HG03354 (cell line): ENCODE data around the gene FBXO48.

Experiments
- ATAC-seq: cut with Tn5 transposase; IDR thresholded peaks from one replicate; pipeline ENCODE4 v1.9.1; 2021; ENCODE audit warnings: mild to moderate bottlenecking; ENCODE audit not compliant: unreplicated experiment, poor library complexity, severe bottlenecking

Gene FBXO48

DNA sequence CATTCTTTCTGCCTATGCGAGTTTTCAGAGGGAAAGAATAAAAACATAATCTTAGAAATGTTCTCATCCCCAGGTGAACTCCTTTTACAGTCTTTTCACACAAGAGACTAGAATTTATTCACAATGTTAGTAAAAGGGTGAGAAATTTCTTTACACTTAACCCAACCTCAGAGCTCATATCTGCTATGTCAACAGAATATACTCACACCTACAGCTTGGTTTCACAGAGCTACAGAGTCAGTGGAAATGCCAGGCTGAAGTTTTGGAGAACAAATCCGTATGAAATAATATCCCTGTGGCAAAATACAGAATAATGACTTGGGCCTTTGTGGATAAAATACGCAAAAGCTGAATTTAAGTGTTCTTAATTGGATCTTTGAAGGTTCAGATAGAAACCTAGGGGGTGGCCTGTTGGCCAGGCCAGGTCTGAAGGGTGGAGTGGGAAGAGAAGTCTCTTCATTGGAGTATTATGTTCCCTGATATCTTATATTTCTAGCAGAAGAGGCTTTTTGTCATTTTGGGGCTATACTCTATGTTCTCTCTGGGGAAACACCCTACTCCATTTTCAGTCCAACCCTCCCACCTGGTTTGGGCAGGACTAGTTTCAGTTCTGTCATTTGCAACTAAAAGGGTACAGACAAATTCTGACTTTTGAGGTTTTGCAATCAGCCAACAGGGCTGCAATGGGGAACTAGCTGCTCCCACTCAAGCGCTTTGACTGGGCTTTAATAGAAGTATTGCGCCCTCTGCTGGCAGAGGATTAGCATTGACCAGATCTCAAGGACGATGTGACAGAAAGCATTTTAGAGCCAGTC, 25.7 kb downstream of the FBXO48 start:
- peak; percentile 99 for ATAC-seq

DNA sequence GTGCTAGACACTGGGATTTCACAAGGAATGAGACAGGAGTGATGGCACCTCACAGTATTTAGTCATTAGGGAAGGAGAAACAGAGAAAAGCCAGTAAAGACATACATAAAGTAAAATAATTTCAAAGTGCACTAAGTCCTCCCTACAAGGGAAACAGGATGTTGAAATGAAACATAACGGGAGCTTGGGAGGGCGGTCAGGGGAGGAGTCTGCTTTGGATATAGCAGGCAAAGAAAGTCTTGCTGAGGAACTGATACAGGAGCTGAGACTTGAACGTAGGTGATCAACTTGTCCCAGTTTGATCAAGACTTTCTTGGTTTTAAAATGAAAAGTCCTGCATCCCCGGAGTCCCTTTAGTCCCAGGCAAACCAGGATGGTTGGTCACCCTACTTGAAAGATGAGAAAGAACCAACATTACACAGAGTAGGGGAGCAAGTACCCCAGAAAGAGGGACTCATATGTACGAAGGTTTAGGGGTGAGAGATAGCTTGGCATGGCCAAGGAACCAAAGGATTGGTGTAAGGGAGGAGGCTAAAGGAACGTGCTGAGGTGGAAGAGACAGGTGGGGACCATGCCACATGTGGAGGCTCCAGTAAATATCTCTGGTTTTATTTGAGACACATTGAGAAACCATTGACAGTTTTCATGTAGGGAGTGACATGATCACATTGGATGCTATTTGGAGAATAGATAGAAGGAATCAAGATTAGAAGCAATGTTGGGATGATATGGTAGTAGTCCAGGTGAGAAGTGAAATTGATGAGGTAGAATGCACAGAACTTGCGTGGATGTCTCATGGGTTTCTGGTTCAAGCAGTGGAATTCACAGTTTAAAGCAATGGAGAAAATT, 28.4 kb downstream of the FBXO48 start:
- no peak for ATAC-seq

DNA sequence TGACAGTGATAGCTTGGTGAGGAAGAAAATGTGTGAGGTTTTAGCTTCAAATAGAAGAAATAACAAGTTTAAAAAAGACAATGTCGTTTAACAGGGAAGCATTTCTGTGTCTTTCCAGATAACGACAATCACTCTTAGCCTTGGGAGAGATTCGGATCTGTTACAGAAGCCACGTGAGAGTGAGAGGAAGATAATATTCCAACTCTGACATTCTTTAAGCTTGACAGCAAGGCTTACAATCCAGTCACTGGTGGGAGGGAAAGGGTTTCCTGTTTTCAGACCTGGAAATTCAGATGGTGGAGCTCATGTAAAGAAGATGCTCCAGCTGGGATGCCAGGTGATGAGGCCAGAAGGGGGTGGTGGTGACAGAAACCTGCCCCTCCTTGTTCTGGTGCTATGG, 30.8 kb downstream of the FBXO48 start:
- no peak for ATAC-seq

GRCh38 chr2:68435615-68436014, 31.5 kb downstream of the FBXO48 start:
- ATAC-seq: no peak

- ATAC-seq: no peak
These were observed 32.1 kb downstream of the FBXO48 start for GRCh38 chr2:68434981-68435380.

- no peak for ATAC-seq
These were observed 34.1 kb downstream of the FBXO48 start for GRCh38 chr2:68432696-68433658.

DNA sequence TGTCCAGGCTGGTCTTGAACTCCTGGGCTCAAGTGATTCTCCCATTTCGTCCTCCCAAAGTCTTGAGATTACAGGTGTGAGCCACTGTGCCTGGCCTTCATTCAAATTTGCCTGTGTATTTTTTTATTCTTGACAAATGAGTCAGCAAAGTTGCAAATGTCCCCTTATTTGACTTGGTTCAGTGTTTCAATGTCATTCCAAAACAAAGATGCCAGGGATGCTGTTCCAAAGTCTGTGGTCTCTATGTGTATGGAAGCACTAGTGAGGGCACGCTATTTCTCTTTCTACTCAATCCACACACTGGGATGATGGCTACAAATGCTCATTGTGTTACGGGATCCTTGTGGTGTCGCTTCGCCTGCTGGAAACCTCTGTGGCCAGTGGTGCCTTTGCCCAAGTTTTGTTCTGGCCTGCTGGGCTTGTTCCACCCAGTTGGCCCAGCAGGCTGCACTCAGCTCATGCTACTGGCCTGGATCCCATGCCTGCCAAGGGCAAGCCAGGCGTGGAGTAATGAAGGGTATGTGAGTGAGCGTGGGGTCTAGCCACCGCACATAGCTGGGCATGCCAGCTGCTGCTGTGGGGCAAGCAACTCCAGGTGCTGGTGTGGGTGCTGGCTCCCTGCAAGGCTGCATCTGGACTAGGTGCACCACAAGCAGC, 35.6 kb downstream of the FBXO48 start:
- no peak for ATAC-seq

DNA sequence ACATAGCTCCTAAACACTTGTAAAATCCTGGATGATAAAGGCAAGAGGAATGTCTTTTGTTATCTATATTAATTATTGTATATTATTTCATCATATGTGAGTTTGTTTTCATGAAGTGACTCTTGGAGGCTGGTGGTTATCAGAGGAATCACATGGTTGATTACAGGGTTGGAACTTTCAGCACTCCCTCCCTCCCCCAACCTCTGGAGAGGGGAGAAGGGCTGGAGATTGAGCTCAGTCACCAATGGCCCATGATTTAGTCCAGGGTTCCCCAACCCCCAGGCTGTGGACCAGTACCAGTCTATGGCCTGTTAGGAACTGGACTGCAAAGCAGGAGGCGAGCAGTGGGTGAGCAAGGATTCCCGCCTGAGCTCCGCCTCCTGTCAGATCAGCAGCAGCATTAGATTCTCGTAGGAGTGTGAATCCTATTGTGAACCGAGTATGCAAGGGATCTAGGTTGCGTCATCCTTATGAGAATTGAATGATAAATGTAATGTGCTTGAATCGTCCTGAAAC, 37.7 kb downstream of the FBXO48 start:
- no peak for ATAC-seq

- ATAC-seq: no peak
These were observed 38.3 kb downstream of the FBXO48 start for GRCh38 chr2:68428746-68429145.

- no peak for ATAC-seq
These were observed 39.0 kb downstream of the FBXO48 start for GRCh38 chr2:68428126-68428525.

DNA sequence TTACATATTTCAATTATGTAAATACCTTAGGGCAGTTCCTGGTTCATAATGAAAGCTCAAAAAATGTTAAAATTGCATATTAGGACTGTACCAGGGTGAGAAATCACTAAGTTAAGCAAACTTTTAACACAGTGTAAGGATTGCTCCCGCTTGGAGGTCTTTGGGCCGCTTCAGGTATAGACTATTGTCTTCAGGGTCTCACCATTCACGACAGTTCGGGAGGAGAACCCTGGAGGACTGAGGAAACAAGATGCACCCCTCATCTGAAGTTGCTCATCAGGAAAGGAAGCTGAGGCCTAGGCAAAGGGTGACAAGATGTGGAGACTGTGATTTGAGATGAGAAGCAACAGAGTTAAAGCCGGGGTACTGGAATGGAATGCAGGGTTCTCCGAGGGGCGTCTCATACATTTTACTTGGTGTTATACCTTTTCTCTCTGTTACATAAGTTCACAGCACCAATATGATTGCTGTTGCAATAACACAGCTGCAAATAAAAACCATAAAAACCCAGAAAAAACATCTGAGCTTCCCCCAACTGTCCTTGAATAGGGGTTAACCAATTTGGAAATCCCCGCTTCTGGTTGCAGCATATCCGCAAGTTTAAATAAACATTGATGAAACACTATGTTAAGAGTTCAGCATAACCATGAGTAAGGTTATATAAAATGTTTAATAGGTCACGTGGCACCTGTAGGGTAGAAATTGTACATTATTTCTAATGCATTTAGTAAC, 40.1 kb downstream of the FBXO48 start:
- peak; percentile 35 for ATAC-seq

DNA sequence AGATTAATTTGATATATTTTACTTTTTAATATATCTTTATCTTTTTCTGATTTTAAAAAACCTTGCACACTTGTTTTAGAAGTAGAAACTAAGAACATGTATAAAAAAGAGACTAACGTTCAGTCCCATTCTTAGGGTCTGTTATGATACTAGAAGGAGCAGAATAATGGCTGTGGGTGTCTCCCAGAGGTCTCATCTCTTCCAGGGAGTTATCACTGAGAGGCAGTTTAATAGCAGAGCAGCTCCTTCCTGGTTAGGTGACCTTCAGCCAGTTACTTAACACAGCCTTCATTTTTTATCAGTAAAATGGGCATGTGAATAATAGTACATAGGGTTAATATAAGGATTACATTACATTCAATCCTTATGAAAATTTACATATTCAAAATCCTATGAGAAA, 40.6 kb downstream of the FBXO48 start:
- ATAC-seq: no peak

DNA sequence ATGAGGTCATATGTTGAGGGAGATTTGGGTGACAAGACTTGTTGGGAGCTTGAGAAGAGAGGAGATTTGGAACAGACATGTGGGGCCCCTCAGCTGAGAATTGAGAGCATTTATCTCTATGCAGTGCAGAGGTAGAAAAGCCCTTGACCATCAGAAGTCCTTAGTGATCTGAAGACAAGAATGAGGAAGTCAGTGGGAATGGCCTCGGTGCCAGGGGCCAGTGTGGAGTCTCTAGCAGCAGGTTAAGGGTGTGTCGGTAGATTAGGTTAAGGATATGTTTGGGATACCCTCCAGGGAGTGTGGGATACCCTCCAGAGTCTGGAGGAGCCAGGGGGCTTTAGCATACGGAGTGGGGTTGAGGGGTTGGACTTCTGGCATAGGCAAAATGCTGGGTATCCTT, 41.6 kb downstream of the FBXO48 start:
- ATAC-seq: no peak

DNA sequence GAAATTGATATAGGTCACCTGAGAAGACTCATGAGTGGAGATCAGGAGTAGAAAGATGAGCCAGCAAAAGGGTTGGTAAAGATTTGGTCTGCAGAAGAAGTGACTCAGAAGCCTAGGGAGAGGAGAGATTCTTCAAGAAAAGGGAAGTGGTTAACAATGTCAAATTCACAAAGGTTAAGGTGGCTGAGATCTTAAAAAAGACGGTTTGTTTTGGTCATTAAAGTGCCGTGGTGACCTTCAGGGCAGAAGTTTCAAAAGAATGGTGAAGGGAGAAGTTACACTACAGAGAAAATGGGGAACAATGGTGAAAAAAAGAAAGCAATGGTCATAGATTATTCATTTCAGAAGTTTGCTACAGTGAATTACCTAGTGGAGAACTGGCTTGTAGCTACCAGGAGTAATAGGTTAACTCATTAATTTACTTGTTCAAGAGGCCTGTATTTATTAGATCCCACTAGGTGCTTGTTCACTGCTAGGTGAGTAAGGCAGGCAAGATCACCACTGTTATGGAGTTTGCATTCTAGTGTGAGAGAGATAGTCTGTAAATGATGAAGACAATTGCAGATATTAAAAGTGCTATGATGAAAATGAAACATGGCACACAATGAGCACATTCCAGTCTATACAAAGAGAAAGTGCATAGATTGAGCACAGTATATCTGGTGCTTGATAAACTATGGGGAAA, 43.0 kb downstream of the FBXO48 start:
- ATAC-seq: peak; percentile 84

DNA sequence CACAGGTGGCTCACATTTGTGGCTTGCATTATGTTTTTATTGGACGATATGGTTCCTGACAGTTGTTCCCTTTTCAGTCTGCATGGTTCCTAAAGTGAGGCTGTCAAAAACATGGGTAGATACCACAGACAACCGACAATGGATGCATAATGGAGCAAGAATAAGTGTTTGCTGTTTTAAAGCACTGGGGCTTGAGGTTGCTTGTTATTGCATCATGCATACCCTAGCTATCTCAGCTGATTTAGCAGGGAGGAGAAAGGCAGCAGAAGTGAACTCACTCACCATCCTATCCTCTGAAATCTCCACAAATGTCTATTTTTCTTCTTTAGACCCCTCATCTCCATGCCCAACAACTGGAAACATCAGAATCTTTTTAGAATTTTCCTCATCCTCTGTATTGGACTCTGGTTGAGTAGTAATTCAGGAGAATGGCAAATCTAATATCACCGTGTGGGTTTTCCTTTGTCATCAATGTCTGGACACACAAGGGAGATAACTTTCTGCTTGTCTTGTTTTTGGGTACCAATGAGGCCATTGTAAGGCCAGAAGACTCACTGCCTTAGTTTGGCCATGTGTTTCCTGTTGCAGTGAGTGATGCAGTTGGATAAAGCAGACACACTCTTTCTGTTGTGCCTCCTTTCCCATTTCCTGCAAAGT, 46.7 kb downstream of the FBXO48 start:
- no peak for ATAC-seq

- ATAC-seq: peak; percentile 74
These were observed 48.2 kb downstream of the FBXO48 start for GRCh38 chr2:68418855-68419254.

- ATAC-seq: no peak
These were observed 48.7 kb downstream of the FBXO48 start for GRCh38 chr2:68418419-68418818.

DNA sequence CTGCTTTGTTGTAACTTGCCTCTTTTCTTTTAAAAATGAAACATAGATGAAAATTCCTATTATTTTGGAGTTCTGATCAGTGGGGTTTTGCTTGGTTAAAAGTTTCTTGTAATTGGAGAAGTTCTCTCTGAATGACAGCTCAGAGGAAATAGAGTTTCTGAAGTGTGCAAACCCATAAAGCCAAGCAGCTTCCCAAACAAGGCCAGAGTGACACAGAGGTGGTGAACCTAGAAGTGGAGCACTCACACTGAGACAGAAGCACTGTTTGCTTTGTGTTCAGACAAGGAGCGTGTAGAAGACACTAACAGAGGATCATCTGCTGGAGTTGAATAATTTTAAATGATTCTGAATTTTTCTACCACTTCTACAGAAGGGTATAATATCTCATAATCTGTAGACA, 49.2 kb downstream of the FBXO48 start:
- ATAC-seq: no peak
